GM12864 (cell line): ENCODE results near the gene KLRF1.

Source experiments
- DNase-seq: peaks from one replicate; pipeline ENCODE4 v3.0.0-alpha.2; 2011; ENCODE audit warnings: low read depth
- H3K4me3 ChIP-seq: 2 replicates; pipeline ENCODE4 v1.5.1; 2011; ENCODE audit warnings: mild to moderate bottlenecking, low read depth, low read length, control low read depth
- CTCF ChIP-seq: IDR thresholded peaks from 2 replicates; pipeline ENCODE4 v1.5.1; 2011; ENCODE audit warnings: low read depth, mild to moderate bottlenecking, moderate library complexity, low read length, control low read depth, inconsistent platforms; ENCODE audit errors: missing control alignments

Gene KLRF1

GRCh38 chr12:9829982-9830381 lies 2.7 kb downstream of the KLRF1 start:
- no peak for DNase-seq
- no peak for TF ChIP-seq CTCF
- H3K4me3 ChIP-seq = no peak overlapping the region

GRCh38 chr12:9831720-9832119 lies 4.4 kb downstream of the KLRF1 start:
- no peak overlapping the region for H3K4me3 ChIP-seq
- DNase-seq = no peak
- no peak for TF ChIP-seq CTCF

- no peak for TF ChIP-seq CTCF
- no peak for DNase-seq
Measured at GRCh38 chr12:9843407-9843806, 16.1 kb downstream of the KLRF1 start.

GRCh38 chr12:9848899-9849298 lies 21.6 kb downstream of the KLRF1 start:
- no peak for DNase-seq
- no peak for TF ChIP-seq CTCF
- no peak overlapping the region for H3K4me3 ChIP-seq

More at GRCh38 chr12:9843407-9843806, 16.1 kb downstream of the KLRF1 start:
- no peak overlapping the region for H3K4me3 ChIP-seq

GRCh38 chr12:9851050-9851449 lies 23.8 kb downstream of the KLRF1 start:
- no peak for TF ChIP-seq CTCF
- no peak overlapping the region for H3K4me3 ChIP-seq

GRCh38 chr12:9851927-9852326 lies 24.6 kb downstream of the KLRF1 start:
- no peak for DNase-seq
- no peak for TF ChIP-seq CTCF
- no peak overlapping the region for H3K4me3 ChIP-seq

More at GRCh38 chr12:9851050-9851449, 23.8 kb downstream of the KLRF1 start:
- DNase-seq = no peak

- no peak for DNase-seq
- H3K4me3 ChIP-seq = no peak overlapping the region
Measured at GRCh38 chr12:9856151-9856550, 28.9 kb downstream of the KLRF1 start.

More at GRCh38 chr12:9856151-9856550, 28.9 kb downstream of the KLRF1 start:
- no peak for TF ChIP-seq CTCF
